ENCODE measurements around the gene EIF1B. TPM values are rescaled to one million over a fixed set of nuclear protein-coding genes. Genes with fewer than 3 reads are reported as not detected.

The EIF1B gene
- total RNA-seq, 1 experiment from 2014 or later = 33.6 TPM

- H3K27ac ChIP-seq (ENCODE audit: low read depth, low read length) = no peak overlapping the region
- ChIA-PET CTCF (no interaction called here), POLR2A (no interaction called here), RAD21 (ENCODE audit: low non-redundant PET in 1 of 2, low total read pairs in 2 of 2, uncharacterized antibody in 2 of 2, unreplicated experiment in 2 of 2) (no interaction called here)
- no peaks in the 10 kb centered on the region for H3K79me2 ChIP-seq (ENCODE audit: insufficient read depth, low read length)
- H3K4me2 ChIP-seq (ENCODE audit: low read length) = no peak overlapping the region
- no TSS peak for BruUV-seq (replicated peaks)
- H4K20me1 ChIP-seq (ENCODE audit: insufficient read depth) = no peaks in the 10 kb centered on the region
- no peak overlapping the region for H2AFZ ChIP-seq (ENCODE audit: low read depth, low read length, poor library complexity, severe bottlenecking)
- no peaks in the 10 kb centered on the region for H3K9me3 ChIP-seq (ENCODE audit: control insufficient read depth in 1 of 2, insufficient read depth in 1 of 2, low read depth in 1 of 2, low read length in 2 of 2)
- H3K4me1 ChIP-seq (ENCODE audit: control insufficient read depth in 1 of 2, insufficient read depth in 2 of 2, low read length in 2 of 2) = no peaks in the 10 kb centered on the region
- ATAC-seq (no peak), DNase-seq (ENCODE audit: low read depth, low spot score) (no peak)
- TF ChIP-seq POLR2AphosphoS5 (IDR thresholded peaks at IDR 0.05; ENCODE audit: low read depth, low read length) = no peak
- no peak for TF ChIP-seq CTCF (IDR thresholded peaks at IDR 0.05 in 2 of 3, conservative IDR thresholded peaks at IDR 0.05 in 1 of 3; ENCODE audit: borderline replicate concordance in 1 of 3, insufficient read depth in 1 of 3, low read depth in 2 of 3, low read length in 2 of 3)
- no peak for TF ChIP-seq SRF (IDR thresholded peaks at IDR 0.05; ENCODE audit: low read depth)
- no peak for TF ChIP-seq POLR2A (IDR thresholded peaks at IDR 0.05; ENCODE audit: borderline replicate concordance, extremely low read depth, insufficient read depth, insufficient read length)
- no peak for TF ChIP-seq CBX3 (IDR thresholded peaks at IDR 0.05; ENCODE audit: low read depth)
- TF ChIP-seq MAX (IDR thresholded peaks at IDR 0.05) = no peak
- no peak for TF ChIP-seq EZH2phosphoT487 (IDR thresholded peaks at IDR 0.05; ENCODE audit: borderline replicate concordance)
- TF ChIP-seq CEBPB (IDR thresholded peaks at IDR 0.05; ENCODE audit: low read depth) = no peak
- no peak for TF ChIP-seq TCF7L2 (IDR thresholded peaks at IDR 0.05; ENCODE audit: borderline replicate concordance, extremely low read depth, insufficient read depth, insufficient read length)
- no peak for TF ChIP-seq ATF3 (IDR thresholded peaks at IDR 0.05)
- TF ChIP-seq EZH2 (IDR thresholded peaks at IDR 0.05) = no peak
- no peak for TF ChIP-seq ELF1 (IDR thresholded peaks at IDR 0.05; ENCODE audit: borderline replicate concordance, low read depth)
- no peak for TF ChIP-seq EGR1 (IDR thresholded peaks at IDR 0.05; ENCODE audit: low read depth)
- no peaks in the 10 kb centered on the region for H3K27me3 ChIP-seq (ENCODE audit: insufficient read depth, low read length)
- intact Hi-C loops (cut with micrococcal nuclease) = loop anchor here (5.0 kb wide), 1 partner anchor 216 kb away; no protein-coding TSS in a partner anchor
- H3K9ac ChIP-seq (ENCODE audit: low read length) = no peak overlapping the region
- no peaks in the 10 kb centered on the region; the same call in 1 of the 2 replicates for H3K9me2 ChIP-seq (ENCODE audit: insufficient read depth)
- H3K4me3 ChIP-seq (replicated peaks in 1 of 2; ENCODE audit: low read depth in 1 of 2, low read length in 2 of 2) = no peak overlapping the region
- no peaks in the 10 kb centered on the region for H3K36me3 ChIP-seq (ENCODE audit: control insufficient read depth in 1 of 2, insufficient read depth in 2 of 2, low read length in 2 of 2)
Measured at GRCh38 chr3:40336101-40336500, 26.6 kb downstream of the EIF1B start.
